Hematopoietic multipotent progenitor cell (in vitro differentiated cells): ENCODE results near the gene RNF32. TPM values are rescaled to one million over a fixed set of nuclear protein-coding genes. Genes with fewer than 3 reads are reported as not detected.
"Not testable (repeated sequence)": the region's sequence is repeated elsewhere in the genome, so short reads cannot be mapped to it uniquely, and the experiment has no call there.

ENCODE experiments used
- DNase-seq, 3 donors: peaks; one replicate each; pipeline ENCODE4 v3.0.0-alpha.2; 2011 to 2015; ENCODE audit warnings: low read depth in 2 of 3, low spot score in 2 of 3
- total RNA-seq: library from RNA; depleted of rRNA; stranded (reverse); fragments of >200 nt; gene quantifications from one replicate; pipeline ENCODE4 v1.2.3, GENCODE V29; 2012

RNF32 gene
- total RNA-seq, 1 donor: 0.27 TPM

DNA sequence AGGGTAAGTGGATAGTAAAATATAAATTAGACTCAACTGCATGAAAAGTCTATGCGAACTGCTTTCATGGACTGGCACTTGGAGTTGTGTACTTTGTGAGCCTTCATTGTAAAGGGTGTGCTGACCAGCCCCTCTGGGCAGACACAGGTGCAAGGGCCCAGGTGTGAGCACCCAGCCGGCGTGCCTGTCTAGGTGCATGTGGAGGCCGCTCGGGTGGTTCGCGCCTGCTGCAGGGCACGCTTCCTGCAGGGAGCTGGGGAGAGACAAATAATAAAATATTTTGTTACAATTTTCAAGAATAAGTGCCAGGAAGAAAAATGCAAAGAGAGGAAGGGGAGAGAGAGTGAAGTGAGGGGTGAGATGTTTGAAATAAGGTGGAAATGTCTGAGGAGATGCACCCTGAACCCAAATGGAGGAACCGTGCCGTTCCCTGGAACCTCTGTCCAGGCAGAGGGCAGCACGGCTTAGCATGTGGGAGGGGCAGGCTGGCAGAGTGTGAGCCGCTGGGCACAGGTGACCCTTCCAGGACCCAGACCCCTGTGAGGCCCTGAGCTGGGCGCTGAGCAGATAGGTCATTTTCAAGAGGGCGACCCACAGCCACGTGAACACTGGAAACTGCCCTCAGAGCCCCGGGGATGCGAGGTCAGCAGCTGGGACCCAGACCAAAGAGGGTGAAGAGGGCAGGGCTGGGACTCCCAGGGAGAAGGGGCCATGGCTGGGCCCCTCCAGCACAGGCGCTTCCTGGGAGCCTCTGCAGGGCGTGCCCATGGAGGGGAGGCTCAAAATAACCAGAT lies 28.7 kb downstream of the RNF32 start:
- no peak for DNase-seq

- no peak for DNase-seq
These were observed 32.9 kb downstream of the RNF32 start for GRCh38 chr7:156673454-156673853.

DNA sequence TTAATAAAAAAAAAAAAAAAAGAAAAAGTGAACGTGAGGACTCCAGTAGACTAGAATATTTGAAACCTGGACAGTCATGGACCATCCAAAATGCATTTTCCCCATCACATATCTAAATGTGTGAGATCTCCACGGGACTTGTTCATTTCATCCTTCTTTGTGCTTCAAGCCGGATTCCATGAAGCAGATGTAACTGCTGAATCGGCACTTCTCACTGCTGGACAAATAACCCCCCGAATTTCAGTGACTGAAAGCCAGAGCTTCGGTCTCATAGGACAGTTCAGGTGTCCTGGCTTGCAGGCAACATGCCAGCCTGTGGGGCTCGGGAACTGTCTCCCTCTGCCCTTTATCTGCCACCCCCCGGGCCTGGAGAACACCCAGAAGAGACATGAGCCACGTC lies 33.3 kb downstream of the RNF32 start:
- DNase-seq: no peak

- DNase-seq: no peak
These were observed 35.1 kb downstream of the RNF32 start for GRCh38 chr7:156675721-156676120.

DNA sequence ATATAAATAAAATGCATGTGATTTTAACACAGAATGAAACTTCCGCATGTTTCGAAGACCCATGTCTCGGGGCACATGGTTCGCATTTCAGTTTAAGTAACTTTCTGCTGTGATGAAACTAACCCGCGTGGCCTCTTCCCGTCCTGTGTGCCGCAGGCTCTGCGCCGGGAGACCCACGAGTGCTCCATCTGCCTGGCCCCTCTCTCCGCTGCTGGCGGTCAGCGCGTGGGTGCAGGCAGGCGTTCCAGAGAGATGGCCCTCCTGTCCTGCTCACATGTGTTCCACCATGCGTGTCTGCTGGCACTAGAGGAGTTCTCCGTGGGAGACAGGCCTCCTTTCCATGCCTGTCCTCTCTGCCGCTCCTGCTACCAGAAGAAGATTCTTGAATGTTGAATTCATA lies 35.7 kb downstream of the RNF32 start:
- no peak for DNase-seq

- DNase-seq: no peak
These were observed 36.9 kb downstream of the RNF32 start for GRCh38 chr7:156677374-156678054.

GRCh38 chr7:156680281-156680680 lies 39.7 kb downstream of the RNF32 start:
- DNase-seq: no peak

DNA sequence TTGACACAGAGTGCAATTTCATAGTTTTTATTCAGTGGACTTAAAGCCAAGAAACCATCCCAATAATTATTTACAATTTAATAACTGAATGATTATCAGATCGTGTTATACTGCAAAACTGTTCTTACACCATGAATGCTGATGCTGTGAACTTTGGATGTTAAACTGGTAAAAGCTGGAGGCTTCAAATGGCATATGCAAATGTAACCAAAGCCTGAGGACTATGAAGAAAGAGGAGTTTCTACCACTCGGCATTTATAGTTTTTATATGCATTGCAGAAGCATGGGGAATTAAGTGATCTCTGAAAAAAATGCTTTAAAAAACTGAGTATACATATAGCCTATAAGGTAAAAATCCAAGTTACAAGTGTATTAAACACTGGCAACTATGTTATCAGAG lies 42.4 kb downstream of the RNF32 start:
- DNase-seq: no peak

GRCh38 chr7:156684251-156684650 lies 43.7 kb downstream of the RNF32 start:
- no peak for DNase-seq

DNA sequence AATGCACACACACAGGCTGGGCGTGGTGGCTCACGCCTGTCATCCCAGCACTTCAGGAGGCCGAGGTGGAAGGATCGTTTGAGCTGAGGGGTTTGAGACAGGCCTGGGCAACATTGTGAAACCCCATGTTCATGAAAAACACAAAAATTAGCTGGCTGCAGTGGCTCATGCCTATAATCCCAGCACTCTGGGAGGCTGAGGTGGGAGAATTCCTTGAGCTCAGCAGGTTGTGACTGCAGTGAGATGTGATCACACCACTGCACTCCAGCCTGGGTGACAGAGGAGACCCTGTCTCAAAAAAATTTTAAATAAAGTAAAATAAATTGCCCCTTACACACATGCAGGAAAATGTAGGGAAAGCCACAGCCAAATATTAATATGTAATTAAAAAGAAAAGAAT lies 44.1 kb downstream of the RNF32 start:
- no peak for DNase-seq

GRCh38 chr7:156691764-156692163 lies 51.2 kb downstream of the RNF32 start:
- no peak for DNase-seq

DNA sequence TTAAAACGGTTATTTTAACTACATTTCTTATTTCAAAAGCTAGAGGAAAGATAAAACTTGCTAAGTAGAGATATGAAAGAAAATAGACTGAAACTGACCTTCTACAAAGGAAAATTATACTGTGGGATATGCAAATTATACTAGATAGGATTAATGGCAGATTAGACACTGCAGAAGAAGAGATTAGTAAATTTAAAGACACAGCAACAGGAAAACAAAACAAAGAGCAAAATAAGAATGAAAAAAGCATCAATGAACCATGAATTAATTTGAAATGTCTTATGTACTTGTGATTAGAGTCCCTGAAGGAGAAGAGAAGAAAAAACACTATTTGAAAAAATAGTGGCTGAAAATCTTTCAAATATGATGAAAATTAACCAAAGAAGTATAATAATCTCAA lies 52.3 kb downstream of the RNF32 start:
- DNase-seq: no peak

- DNase-seq: no peak
These were observed 53.1 kb downstream of the RNF32 start for GRCh38 chr7:156693627-156694026.

- not testable (repeated sequence) for DNase-seq
These were observed 56.7 kb downstream of the RNF32 start for GRCh38 chr7:156697283-156697682.

DNA sequence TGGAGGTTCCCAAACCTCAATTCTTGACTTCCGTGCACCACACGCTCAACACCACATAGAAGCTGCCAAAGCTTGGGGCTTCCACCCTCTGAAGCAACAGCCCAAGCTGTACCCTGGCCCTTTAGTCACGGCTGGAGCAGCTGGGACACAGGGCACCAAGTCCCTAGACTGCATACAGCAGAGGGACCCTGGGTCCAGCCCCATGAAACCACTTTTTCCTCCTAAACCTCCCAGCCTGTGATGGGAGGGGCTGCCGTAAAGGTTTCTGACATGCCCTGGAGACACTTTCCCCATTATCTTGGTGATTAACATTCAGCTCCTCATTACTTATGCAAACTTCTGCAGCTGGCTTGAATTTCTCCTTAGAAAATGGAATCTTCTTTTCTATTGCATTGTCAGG lies 57.9 kb downstream of the RNF32 start:
- DNase-seq: not testable (repeated sequence)

DNA sequence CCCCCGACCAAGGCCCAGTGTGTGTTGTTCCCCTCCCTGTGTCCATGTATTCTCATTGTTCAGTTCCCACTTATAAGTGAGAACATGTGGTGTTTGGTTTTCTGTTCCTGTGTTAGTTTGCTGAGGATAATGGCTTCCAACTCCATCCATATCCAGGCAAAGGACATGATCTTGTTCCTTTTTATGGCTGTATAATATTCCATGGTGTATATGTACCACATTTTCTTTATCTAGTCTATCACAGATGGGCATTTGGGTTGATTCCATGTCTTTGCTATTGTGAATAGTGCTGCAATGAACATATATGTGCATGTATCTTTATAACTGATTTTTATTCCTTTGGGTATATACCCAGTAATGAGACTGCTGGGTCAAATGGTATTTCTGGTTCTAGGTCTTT lies 61.2 kb downstream of the RNF32 start:
- not testable (repeated sequence) for DNase-seq

GRCh38 chr7:156702399-156702798 lies 61.8 kb downstream of the RNF32 start:
- no peak for DNase-seq

DNA sequence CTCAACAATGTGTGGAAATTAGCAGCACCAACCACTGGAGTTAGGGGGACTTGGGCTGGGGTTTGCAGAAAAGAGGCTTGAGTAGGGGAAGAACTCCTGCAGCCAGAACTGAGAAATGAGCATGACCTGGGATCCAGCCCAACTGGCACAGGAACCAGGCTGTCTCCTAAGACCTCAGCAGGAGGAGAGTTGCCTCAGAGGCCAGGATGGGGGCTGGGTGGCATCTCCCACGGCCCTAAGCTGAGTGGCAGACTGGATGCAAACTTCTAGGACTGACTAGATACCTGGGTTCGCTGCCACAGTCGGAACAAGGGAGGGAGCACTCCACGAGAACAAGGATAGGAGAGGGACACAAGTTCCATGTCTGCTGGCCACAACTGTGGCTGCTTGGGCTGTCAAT lies 62.6 kb downstream of the RNF32 start:
- DNase-seq: no peak

DNA sequence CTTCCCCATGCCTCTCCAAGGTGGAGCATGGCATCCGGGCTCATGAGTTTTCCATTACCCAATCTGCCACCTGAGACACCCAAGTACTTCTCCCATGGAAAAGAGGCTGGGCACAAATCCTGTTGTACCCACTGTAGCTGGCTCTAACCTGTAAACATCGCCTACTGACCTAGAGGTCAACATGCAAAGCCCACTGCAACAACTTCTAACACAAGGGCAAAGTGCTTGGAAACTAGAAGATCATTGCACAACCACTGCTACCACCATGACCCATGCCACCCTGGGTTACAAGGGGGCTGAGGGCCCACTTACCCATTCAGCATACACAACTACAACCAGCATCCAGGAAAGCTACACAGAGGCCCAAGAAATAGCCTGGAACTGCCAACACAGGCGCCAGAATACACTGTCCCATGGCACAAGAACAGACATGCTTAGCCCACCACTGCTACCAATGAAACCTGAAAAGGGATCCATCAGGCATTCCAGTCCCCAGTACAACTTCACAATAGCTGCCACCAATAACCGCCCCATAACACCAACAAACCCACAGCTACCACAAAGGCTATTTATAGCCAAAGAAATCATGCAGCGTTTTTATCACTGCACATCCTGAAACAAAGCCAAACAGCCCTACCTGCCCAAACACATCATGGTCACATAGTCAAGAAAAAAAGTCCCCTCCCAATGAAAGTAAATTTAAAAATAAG lies 63.4 kb downstream of the RNF32 start:
- DNase-seq: no peak

DNA sequence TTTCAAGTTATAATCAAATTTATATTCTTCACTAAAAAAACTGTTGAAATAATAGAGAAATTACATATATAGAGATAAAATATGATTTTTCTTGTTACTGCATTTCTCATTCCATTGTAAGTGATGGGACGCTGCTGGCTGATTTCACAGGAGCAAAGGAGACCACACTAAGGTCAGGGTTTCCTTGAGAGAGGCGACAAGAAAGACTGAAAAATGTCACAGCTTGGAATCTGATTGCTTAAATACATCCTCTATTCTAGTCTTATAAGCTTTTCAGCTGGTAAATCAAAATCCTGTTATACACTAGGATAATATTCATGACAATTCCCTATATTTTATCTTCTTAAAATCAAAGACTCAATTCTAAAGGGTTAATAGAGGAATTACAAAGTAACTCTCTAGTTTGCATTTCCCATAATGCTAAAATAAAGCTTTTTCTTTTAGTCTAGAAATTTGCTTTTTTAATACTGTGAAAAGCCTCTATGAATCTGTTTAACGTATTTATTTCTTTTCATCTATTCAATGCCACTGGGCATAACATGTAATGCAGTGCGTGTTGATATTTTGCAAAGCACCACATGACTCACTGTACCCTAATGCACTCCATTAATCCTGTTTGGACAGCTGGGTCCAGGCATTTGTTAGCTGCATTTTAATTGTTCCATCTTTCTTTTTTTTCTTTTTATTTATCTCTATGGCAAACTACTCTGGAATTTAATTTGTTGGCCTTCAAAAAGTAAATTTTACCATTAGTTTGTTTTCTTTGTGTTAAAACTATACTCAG lies 81.7 kb downstream of the RNF32 start:
- DNase-seq: no peak

GRCh38 chr7:156725073-156725472 lies 84.5 kb downstream of the RNF32 start:
- DNase-seq: no peak
